Measurements from ENCODE around the gene SPHK2. TPM values are rescaled to one million over a fixed set of nuclear protein-coding genes. Genes with fewer than 3 reads are reported as not detected.

SPHK2 gene
- total RNA-seq, 1 donor from 2014 or later, result 13.0 TPM

DNA sequence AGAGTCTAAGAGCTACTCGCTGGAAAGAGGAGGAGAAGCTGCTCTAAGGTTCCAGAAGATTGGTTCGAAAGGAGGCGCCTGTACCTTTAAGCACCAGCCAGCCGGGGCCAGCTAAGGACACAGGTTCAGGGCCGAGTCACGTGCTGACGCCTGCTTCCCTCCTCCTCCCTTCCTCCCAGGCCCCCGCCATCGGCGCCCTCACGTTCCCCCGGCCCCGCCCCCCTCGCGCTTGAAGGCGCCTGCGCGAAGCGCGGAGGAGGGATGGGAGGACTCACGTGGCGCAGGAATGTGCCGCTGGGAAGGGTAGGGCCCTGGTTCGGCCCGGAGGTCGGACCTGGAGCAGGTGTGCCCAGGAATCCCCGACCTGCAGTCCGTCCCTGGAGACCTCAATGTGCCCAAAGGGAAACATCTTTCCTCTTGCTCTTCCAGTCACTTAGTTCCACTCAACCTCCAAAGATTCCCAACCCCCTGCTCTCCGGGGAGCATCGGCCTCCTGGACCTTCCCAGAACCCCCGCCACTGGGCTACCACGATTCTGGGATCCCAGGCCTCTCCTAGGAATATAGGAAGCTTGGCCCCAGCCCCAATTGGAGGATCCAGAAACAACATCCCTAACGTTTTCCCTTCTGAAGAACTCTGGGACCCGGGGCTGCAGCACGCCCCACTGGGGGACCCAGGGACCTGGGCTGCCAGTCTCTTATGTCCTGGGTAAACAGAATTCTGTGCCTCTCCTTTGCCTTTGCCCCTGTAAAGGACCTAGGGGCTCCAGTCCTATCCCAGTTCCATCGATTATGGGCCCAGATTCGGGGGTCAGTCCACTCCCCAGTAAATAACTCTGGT is 15.3 kb downstream of the SPHK2 start:
- H3K4me3 ChIP-seq (ENCODE audit: low read depth, low read length), result peak overlapping the region; percentile 79
- TF ChIP-seq, protein P1, sequence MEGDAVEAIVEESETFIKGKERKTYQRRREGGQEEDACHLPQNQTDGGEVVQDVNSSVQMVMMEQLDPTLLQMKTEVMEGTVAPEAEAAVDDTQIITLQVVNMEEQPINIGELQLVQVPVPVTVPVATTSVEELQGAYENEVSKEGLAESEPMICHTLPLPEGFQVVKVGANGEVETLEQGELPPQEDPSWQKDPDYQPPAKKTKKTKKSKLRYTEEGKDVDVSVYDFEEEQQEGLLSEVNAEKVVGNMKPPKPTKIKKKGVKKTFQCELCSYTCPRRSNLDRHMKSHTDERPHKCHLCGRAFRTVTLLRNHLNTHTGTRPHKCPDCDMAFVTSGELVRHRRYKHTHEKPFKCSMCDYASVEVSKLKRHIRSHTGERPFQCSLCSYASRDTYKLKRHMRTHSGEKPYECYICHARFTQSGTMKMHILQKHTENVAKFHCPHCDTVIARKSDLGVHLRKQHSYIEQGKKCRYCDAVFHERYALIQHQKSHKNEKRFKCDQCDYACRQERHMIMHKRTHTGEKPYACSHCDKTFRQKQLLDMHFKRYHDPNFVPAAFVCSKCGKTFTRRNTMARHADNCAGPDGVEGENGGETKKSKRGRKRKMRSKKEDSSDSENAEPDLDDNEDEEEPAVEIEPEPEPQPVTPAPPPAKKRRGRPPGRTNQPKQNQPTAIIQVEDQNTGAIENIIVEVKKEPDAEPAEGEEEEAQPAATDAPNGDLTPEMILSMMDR (conservative IDR thresholded peaks at IDR 0.05; ENCODE audit: low read depth, low read length), result no peak
- DNase-seq (ENCODE audit: low read depth), result peak; percentile 64

DNA sequence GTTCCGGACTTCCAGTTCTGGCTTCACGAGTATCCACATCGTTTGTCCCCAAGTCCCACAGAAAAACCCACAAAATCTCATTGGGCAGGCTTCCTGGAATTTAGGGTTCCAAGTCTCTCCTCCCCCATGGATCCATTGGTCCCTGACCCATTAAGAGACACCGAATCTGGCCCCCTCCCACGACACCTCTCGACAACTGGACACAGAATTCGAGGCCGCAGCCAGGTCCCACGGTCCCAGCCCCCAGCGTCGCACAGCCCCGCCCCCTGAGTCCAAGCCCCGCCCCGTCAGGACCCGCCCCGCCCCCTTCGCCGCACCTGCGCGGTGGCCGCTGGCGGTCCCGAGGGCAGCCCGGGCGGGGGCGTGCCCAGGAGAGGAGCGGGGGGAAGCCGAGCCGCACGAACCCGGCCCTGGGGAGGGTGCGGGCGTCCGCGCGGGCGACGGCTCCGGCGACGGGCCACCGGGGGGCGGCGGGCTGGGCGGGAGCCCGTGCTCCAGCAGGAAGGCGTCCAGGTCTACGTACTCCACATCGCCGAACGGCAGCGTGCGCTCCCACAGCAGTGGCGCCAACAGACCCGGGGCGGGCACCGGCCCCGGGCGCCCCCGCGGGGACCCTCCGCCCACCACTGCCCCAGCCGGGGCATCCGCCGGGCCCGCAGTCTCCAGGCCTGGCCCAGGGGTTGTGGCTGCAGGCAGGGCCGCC is 16.1 kb downstream of the SPHK2 start:
- H3K4me3 ChIP-seq (ENCODE audit: low read depth, low read length), result peak overlapping the region; percentile 79
- TF ChIP-seq, protein P1 (conservative IDR thresholded peaks at IDR 0.05; ENCODE audit: low read depth, low read length), result no peak
- DNase-seq (ENCODE audit: low read depth), result no peak

DNA sequence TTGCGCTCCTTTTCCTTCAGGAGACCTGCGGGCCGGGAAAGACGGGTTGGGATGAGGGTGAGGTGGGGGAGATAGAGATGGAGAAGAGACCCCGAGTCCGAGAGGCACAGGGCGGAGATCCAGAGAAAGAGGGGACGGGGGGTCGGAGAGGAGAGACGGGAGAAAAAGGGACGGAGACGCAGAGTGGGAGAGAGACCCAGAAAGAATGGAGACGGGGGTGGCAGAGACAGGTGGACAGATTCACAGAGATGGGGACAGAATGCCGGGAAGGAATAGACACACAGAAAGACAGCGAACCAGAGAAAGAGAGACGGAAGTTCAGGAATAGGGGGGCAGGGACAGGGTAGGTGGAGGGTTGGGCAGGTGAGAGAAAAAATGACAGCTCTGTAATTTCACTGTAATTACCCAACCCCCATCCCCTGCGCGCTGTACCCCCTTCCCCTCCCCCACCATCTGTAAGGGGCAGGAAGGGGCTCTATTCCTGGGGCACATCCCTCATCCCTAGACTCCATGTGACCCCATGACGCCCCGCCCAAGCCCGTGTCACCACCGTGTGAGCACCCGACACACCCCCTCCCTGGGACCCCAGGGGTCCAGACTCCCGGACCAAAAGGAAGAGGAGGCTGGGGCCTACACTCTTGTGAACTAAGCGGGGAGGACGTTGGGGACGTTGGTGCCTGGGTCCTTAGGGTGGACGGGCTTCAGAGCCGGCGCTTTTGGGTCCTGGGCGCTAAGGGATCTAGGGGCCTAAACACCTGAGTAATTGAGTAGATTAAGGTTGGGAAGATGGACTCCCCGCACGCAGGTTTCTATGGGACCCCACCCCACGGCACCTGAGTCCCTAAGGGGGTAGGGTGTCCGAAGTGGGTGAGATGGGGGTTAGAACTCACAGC is 16.9 kb downstream of the SPHK2 start:
- TF ChIP-seq, protein P1 (conservative IDR thresholded peaks at IDR 0.05; ENCODE audit: low read depth, low read length), result no peak
- no peak for DNase-seq (ENCODE audit: low read depth)
- peak overlapping the region; percentile 79 for H3K4me3 ChIP-seq (ENCODE audit: low read depth, low read length)

DNA sequence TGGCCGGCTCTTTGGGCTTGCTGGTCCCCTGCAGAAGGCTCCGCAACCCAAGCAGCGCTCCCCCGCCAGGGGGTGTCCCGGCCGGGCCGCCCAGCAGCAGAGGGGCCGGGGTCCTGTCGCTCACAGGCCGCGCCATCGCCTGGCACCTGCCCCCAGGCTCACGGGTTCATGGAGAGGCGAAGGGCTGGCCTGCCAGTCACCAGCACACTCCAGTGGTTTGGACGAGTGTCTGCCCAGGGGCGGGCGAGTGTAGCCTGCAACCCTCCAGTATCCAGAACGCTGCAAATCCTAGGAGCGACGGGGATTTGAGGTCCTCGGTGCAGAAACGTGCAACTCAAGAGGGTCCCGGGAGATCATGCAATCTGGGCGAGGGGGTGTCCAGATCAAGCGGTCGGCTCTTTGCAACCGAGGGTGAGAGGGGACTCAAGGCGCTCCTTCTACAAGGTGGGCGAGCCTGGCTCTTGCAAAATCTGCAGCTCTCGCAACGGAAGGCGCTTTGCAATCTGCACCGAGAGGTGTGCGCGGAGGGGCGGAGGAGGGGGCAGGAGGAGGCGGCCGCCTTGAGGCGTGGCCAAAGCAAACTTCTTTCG is 17.6 kb downstream of the SPHK2 start, which contains the start of gene DBP:
DBP (minus strand) TSS at position 521 of the 590 bp plus-strand sequence; CDS start at position 136, 385 bp downstream.
- DNase-seq (ENCODE audit: low read depth), result no peak
- TF ChIP-seq, protein P1 (conservative IDR thresholded peaks at IDR 0.05; ENCODE audit: low read depth, low read length), result peak; percentile 25
- H3K4me3 ChIP-seq (ENCODE audit: low read depth, low read length), result peak within 1 kb of the TSS; percentile 79

DNA sequence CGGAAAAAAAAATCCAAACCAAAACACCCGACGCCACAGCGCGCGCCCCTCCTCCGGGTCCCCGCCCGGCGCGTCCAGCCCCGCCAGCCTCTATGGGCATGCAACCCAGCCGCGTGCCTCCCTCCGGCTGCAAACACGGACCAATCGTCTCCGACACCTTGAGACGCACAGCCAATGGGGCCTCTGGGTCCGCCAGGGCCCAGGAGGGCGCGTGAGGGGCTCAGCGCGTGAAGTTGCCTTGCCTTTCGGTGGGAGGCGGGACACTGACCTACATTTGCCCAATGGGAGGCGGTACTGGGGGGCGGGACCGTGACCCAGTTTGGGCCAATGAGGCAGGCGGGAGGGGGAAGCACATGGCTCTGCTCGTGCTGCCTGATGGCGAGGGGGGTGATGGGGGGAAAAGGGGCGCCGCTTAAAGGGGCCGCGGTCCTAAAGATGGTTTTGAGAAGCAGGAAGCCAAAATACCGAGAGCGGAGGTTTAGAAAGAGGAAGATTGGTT is 18.2 kb downstream of the SPHK2 start:
- TF ChIP-seq, protein P1 (conservative IDR thresholded peaks at IDR 0.05; ENCODE audit: low read depth, low read length), result no peak
- DNase-seq (ENCODE audit: low read depth), result peak; percentile 83

More for the DNA sequence above, 18.2 kb downstream of the SPHK2 start:
- H3K4me3 ChIP-seq (ENCODE audit: low read depth, low read length), result peak overlapping the region; percentile 79

Measured in epithelial cell of proximal tubule (primary cell).